Hematopoietic multipotent progenitor cell treated with erythropoietin and hydrocortisone succinate and interleukin-3 and kit ligand, for 17 days (in vitro differentiated cells): Measurements from ENCODE around the gene DYNC1I2.

Source experiments
- DNase-seq: peaks from one replicate; pipeline ENCODE4 v3.0.0-alpha.2; 2015; ENCODE audit warnings: low spot score

The DYNC1I2 gene

DNA sequence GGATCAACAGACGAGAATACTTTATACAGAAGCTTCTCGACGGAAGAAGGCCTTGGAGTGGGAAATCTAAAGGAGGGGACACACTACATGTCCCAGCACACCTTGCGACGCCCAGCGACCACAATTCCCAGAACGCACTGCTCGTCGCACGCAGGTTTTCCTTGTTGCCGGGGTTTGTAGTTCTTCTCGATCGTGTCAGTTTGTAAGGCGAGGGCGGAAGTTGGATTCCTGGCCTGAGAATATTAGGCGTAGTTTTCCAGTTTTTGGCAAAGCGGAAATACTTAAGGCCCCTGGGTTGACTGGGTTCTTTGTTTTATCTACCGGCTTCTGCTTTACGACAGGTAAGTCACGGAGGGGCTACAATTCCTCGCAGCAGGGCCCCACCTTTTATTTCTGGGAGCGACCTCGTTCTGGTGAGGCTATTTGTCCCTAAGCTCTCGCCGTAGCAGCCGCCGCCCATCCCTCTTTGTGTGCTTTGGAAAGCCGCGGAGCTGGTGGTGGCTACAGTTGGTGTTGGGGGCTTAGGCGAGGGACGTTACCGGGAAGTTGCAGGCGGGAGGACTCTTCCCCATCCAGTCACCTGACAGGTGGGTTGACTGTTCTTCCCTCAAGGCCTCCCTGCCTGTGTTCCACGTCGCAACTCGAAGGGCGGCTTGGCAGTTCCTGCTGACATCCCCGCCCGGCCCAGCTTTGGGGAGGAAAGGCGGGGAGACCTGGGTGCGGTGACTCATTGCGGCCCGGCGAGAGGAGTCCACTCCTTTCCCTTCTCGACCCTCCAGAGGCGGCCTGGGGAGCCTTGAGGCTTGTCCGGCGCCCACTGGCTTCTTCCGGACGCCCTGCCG lies at the start of gene DYNC1I2:
Gene DYNC1I2, plus strand, starts transcription at position 183 of the 842 bp plus-strand sequence. CDS start 2,687 bp downstream, outside the sequence.
- DNase-seq: peak; percentile 80

DNA sequence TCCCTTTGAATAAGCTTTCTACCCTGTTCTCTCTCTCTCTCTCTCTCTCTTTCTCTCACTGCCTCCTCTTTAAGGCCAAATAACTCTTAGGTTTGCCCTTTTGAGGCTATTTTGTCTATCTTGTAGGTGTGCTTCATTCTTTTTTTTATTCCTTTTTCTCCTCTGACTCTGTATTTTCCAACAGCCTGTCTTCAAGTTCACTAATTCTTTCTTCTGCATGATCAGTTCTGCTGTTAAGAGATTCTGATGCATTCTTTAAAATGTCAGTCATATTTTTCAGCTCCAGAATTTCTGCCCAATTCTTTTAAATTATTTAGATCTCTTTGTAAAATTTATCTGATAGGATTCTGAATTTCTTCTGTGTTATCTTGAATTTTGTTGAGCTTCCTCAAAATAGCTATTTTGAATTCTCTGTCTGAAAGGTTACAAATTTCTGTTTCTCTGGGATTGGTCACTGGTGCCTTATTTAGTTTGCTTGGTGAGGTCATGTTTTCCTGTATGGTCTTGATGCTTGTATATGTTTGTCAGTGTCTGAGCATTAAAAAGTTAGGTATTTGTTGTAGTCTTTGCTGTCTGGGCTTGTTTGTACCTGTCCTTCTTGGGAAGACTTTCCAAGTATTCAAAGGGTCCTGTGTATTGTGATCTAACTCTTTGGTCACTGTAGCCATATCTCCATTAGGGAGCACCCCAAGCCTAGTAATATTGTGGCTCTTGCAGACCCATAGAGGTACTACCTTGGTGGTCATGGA lies 35.4 kb upstream of the DYNC1I2 start:
- no peak for DNase-seq

DNA sequence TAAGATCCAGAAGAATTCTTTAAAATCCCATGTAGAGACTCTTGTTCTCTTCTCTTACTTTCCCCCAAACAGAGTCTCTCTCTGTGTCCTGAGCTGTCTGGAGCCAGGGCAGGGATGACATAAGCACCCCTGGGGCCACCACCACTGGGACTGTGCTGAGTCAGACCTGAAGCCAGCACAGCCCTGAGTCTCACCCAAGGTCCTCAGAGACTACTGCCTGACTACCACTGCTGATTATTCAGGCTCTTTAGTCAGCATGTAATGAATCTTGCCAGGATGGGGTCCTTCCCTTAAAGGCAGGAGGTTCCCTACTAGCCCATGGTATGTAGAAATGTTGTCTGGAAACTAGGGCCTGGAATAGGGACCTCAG lies 34.9 kb upstream of the DYNC1I2 start:
- DNase-seq: no peak

DNA sequence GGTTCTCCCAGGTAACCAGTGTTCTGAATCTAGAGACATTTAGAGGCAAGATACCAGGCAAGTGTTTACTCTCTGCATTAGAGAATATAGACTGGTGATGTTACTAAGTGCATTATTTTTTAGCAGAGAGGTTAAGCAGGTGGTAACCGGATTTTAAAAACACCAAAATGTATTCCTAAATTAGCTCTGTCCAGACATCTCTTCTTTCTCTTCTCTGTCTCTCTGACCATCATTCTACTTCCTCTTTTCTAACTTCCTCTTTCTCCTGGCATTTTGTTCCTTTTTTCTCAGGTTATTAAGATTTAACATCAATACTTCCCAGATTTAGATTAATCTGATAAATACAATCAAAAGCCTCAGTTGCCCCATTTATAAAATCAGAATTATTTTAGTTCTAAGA lies 31.7 kb upstream of the DYNC1I2 start:
- DNase-seq: no peak

DNA sequence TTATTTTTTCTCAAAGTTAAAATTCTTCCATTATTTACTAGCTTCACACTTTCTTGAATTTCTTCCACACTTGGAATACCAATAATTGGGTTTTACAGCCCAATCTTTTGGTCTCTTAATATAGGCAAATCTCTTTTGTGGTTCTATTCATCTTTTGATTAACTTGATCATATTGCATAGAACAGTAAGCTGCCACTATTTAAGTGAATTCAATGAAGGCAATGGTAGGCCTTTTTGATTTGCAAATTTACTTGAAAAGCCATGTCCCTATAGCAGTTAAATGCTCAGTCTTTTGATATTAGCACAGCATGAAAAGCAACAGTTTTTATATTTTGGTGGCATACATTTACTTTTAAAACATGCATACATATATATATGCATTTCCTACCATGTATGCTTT lies 20.2 kb upstream of the DYNC1I2 start:
- no peak for DNase-seq

DNA sequence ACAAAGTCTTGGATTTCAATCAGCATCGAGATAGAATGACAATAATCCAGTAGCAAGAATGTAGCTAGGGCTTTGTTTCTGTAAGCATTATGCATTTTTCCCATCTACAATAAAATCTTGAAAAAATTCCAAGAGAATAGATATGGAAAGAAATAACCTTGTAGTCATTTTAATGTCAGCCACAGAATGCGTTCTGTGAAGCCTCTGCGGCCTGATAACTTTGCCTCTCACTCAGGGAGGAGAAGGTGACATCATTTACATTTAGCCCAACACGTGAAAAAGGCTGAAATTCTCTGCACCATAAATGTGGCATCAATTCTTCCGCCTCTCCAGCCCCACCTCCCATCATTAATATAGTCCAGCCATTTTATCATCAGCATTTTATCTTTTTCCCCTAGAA lies 19.1 kb upstream of the DYNC1I2 start:
- DNase-seq: no peak

DNA sequence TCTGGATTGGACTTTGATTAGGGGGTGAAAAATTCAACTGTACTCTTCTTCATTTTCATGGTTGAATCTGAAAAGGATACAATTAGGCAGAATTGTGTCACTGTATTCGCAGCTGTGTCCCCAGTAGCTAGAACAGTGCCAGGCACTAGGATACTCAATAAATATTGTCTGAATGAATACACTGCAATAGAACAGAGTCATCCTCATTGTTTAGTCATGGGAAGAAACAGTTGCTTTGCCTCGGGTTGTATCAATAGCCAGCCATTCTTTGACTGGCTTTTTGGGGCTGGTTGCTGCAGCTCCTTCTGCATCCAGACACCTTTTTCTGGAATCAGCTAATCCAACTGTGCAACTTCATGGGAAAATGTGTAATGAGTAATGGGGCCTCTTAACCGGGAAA lies 18.1 kb upstream of the DYNC1I2 start:
- DNase-seq: no peak

DNA sequence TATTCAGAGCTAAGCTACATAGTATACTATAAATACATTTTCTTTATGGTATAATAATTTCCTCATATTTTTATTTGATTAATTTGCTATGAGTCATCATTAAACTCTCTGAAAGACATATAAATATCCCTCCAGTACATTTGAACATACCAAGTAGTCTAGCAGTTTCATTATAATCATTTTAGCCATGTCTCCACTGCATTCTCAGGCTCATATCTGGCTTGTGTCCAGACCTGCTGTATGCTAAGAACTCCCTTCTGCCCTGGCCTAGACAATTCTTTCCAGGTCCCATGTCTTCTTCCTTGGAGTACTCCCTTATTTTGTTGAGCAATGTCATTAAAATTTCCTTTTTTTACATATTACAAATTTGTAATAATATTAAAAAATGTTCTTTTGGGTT lies 16.6 kb upstream of the DYNC1I2 start:
- DNase-seq: no peak

DNA sequence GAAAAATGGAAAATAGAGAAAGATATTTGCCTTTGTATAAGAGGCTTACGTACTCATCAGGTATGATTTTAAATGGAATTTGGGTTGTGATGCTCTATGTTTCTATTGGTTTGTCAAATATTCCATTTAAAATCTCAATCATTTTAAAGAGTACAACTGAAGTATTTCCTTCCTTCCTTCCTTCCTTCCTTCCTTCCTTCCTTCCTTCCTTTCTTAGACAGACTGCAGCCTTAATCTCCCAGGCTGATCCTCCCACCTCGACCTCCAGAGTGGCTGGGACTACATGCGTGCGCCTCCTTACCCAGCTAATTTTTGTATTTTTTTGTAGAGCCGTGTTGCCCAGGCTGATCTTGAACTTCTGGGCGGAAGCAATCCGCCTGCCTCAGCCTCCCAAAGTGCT lies 15.4 kb upstream of the DYNC1I2 start:
- DNase-seq: no peak

DNA sequence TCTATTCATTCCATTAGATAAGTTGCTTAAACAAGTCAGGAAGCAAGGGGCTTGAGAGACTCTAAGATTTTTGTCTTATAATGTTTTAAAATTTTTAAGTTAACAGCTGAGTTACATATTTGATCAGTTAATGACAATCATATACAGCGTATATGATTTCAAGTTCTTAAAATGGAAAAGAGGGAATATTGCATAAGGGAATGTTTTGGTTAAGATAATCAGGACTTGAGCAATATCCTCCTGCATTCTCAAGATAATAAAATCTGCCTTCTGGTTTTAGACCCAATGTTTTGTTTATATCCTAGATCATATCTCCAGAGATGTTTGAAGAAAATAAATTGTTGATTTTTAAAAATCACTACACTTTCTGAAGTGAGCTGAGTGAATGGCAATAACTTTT lies 13.4 kb upstream of the DYNC1I2 start:
- no peak for DNase-seq

DNA sequence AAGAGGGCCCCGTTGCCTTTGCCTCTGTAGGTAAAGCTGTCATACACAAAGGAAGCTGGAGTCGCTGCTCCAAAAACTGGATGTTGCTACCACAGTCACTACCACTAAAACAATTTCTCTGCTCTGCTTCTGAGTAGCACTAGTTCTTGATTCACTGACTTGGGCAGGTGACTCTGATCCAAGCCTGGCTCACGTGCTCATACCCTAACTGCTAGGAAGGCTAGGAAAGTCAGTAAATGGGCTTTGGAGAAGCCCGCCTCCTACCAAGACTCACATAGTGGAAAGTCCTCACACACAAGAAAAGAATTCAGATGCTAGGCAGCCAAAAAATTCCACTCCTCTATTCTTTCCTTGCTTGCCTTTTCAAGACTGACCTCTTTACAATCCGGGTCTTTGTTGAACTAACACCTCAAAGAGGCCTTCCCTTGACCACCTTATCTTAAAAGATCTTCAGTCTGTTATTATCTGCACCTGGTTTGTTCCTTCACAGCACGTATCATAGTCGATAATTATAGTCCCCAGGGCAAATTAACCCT lies 11.4 kb upstream of the DYNC1I2 start:
- DNase-seq: no peak

DNA sequence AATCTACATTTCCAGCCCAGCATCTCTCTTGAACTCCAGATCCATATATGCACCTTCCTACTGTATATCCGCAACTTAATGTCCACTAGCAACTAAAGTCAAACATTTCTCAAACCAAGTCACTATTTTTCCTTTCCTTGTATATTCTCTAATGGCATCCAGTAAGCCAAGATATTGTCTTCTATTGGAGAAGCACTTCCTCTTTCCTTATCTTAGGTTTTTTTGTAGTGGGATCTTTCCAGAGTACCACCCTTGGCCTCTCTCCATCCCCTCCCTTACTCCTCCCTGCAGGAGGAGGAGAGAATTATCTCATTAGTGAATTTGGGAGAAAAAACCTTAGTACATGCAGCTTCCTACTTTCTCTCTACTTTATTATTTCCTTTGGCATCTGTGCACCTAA lies 8.7 kb upstream of the DYNC1I2 start:
- no peak for DNase-seq

DNA sequence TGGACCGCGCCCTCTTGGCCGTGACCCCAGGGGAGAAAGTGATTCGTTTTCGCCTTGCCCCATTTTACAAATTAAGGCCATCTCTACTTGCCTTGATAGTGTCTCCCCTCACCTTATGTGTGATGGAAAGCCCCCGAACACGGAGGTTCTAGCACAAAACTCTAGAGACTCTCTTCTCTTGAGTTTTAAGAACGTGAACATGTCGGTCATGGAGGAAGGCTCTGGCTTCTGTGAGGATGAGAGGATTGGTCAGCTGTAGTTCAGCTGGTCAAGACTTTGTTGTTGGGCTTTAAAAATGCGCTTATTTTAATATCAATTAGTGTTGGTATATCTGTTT lies 828 bp downstream of the DYNC1I2 start:
- DNase-seq: no peak

DNA sequence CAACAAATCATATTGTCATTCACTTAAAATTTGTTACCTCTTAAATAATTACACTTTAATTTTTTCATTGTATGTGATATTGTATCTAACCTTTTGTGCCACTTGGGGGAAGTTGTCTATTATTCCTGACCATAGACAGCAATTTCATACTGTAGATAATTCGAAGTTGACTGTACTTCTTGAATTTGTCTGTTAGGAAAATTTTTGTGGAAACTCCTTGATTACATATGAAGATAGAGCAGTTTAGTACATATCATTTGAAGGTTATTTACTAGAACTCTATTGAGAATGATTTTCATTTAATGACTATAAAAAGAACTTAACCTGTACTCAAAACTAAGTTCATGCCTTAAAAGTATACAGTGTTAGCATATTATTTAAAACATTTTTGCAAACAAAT lies 5.1 kb downstream of the DYNC1I2 start:
- no peak for DNase-seq

DNA sequence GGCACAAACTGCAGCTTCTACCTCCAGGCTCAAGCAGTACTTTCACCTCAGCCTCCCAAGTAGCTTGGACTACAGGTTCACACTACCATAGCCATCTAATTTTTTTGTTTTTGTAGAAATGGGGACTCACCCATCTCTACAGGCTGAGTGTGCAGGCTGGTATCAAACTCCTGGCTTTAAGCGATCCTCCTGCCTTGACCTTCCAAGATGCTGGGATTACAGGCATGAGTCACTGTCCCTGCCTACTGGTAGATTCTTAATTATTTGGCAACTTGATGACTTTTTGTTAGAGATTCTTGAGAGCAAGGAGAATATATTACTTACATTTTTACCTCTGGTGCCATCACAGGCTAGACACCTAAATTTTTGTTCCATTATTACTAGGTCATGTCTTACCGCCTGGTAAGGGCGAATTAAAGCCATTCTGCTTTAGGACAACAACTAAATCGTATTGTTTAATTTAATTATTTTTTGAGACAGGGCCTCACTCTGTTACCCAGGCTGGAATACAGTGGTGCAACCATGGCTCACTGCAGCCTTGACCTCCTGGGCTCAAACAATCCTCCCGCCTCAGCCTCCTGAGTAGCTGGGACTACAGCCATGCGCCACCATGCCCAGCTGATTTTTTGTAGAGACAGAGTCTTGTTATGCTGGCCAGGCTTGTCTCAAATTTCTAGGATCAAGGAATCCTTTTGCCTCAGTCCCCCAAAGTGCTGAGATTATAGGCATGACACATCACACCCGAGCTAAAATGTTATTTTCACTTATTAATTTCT lies 15.7 kb downstream of the DYNC1I2 start:
- no peak for DNase-seq

DNA sequence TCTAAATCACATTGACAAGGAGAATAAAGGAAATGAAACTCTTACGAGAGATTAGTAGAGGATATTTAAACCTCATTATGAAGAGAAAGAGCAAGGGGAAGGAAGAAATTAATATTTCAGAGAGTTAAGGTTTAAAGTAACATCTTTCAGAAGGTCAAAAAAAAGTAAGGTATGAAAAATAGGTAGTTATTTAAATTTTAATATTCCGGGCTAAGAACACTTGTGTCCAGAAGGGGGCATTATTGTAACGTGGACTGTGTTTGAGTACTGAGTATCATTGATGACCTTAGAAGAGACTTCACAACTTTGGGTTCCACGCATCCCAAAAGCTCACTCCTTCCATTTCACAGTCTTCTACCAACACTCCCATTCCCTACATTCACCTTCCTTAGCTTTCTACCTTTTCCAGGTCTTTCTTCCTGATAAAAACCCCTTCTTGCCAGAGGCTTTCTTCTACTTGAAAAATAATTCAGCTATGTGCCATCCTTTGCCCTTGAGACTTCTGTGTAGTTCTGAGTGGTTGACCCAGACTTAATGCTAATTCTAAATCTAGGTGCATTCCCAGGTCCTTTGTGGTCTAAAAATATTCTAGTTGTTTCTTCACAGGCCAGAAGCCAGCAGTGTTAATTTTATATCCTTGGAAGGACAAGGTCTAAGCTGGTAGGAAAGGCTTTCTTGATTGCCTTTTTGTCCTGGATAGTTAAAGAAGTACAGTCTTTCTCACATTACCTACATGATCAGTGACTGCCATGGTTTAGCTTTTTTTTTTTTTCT lies 16.5 kb downstream of the DYNC1I2 start:
- DNase-seq: peak; percentile 54

DNA sequence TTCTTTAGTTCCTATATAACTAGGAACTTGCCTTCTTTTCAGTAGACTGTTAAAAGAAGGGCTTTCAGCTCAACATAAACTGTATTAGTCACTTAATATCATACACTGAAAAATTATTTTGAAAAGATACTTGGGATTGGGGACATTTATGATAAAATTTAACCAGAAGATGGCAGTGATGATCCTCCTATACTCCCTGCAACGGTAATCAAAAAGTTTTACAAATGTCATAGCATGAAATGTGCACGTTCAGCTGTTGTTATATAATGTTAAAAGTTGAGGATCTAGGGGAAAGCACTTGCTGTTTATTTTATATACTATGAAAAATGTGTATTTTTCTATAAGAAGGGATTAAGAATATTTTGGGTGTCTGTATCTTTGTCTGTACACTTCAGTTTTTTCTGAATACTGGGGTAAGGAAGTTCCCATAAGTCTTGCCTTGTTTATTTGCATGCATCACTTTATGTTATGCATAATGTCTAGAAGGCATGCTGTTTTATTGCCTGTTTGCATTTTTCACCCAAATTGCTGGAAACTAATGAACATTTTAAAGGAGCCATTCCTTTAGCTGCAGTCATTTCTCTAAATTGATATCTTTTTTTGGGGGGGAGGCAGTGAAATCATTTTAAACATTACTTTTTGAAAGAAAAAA lies 19.0 kb downstream of the DYNC1I2 start:
- DNase-seq: peak; percentile 37

DNA sequence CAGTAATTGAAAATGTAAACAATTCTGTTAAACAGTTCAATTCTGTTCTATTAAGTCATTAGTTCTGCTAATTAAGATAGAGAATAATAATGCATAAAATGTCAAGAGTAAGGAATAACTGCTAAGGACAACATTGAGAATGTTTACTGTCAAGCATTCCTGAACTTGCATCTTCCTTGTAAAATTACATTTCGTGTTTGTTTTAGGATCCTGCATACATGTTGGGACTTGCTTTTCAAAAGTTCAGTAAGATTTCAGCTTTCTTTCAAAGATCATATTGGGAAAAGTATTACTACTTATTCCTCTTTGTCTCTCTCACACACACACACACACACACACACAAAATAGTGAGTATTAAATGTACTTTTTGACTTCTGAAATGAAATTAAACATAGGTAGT lies 20.5 kb downstream of the DYNC1I2 start:
- DNase-seq: no peak

DNA sequence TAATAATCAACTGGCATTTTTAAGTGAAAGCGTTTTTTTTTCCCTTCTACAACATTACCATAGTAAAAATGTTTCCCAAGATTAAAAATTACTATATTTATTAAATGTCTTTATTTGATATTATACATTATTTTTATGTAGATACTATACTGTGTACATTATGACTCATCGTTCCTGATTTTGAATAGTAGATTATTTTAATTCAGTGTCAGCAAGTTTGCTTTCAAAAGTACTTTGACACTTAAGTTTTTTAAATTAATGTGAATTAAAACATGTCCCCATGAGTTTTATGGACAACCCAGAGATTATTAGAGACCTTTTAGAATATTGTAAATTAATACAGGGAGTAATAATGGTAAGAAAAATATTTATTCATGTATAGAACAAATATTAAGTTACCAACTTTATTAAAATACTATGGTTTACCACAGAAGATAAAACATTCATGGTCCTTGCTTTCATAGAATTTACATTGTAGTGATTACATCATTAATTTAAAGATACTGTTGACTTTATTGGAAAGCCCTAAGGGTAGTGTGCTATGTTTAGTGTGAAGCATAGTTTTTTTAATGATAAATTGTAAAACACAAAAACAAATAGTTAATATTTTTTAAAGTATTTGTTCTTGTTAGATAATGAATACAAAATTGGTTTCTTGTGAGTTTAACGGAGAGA lies 21.9 kb downstream of the DYNC1I2 start:
- no peak for DNase-seq

DNA sequence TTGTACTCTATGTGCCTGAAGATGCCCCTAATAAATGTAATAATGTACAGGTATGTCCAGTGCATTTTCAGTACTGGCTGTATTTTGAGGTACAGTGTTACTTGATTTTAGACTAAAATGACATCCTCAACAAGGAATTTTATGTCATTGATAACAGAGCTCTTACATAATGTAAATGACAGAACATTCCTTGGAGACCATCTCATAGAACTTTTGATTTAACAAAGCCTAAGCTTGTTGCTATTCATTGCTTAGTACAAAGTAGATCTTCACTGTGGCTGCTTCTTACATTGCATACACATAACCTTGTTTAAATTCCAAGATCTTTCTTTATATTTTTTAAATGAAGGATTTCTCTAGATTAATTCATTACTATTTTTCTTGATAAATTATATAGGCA lies 24.1 kb downstream of the DYNC1I2 start:
- DNase-seq: no peak

DNA sequence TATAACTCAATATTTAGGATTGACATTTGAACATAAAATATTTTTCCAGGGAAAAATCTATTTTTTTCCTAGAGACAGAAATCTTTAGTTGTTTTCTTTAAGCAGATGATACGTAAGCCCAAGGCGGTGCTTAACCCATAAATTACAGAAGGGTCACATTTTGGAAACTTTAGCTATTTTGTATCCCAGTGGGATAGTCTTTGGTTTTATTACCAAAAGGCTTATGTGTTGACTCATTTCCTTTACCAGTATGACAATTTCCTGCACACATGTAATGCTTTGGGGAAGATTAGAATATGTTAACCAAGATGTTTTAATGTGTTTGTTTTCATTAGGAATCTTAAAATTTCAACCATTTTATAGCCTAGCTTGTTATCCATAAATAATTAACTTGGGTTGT lies 24.8 kb downstream of the DYNC1I2 start:
- no peak for DNase-seq
